HL-60 (cell line): ENCODE results near the gene RYR2.

Source experiments
- DNase-seq, 2 experiments: peaks; one replicate each; pipeline ENCODE4 v3.0.0-alpha.2; 2010 to 2020; ENCODE audit warnings: low read depth in 1 of 2, low spot score in 1 of 2
- H3K27ac ChIP-seq: fragments of 250-450 bp; sonication (Bioruptor Pico); replicated peaks from 2 replicates; pipeline ENCODE4 v1.5.1; 2020; ENCODE audit warnings: mild to moderate bottlenecking, moderate library complexity
- H3K27me3 ChIP-seq: fragments of 250-450 bp; sonication (Bioruptor Pico); 2 replicates; pipeline ENCODE4 v1.5.1; 2021; ENCODE audit warnings: mild to moderate bottlenecking, moderate library complexity; ENCODE audit not compliant: insufficient read depth, poor library complexity, severe bottlenecking
- H3K4me3 ChIP-seq: replicated peaks from 2 replicates; pipeline ENCODE4 v1.5.1; 2011; ENCODE audit warnings: mild to moderate bottlenecking, control low read depth, low read length; ENCODE audit not compliant: insufficient read depth
- CTCF ChIP-seq: IDR thresholded peaks from one replicate; pipeline ENCODE4 v1.5.1; 2011; ENCODE audit warnings: low read length, control low read depth, inconsistent platforms; ENCODE audit not compliant: insufficient read depth
- GABPA ChIP-seq: IDR thresholded peaks from 2 replicates; pipeline ENCODE4 v1.6.1; 2012; ENCODE audit warnings: low read depth
- POLR2AphosphoS5 ChIP-seq: IDR thresholded peaks from 2 replicates; pipeline ENCODE4 v1.6.1; 2012; ENCODE audit warnings: low read depth
- REST ChIP-seq: IDR thresholded peaks from 2 replicates; pipeline ENCODE4 v1.6.1; 2012; ENCODE audit warnings: low read depth; ENCODE audit not compliant: insufficient replicate concordance
- SPI1 ChIP-seq: IDR thresholded peaks from 2 replicates; pipeline ENCODE4 v1.6.1; 2012; ENCODE audit warnings: low read depth, mild to moderate bottlenecking, borderline replicate concordance

The RYR2 gene

GRCh38 chr1:236997361-236997760, 44.6 kb upstream of the RYR2 start:
- no peak for TF ChIP-seq POLR2AphosphoS5
- no peak for TF ChIP-seq SPI1
- no peak for TF ChIP-seq REST
- TF ChIP-seq GABPA, result no peak
- TF ChIP-seq CTCF, result no peak
- no peak for DNase-seq
- Histone ChIP-seq H3K27ac (no peak overlapping the region), H3K4me3 (no peak overlapping the region), H3K27me3 (no peaks in the 10 kb centered on the region)

- Histone ChIP-seq H3K4me3 (no peak overlapping the region), H3K27me3 (no peaks in the 10 kb centered on the region), H3K27ac (no peak overlapping the region)
- DNase-seq, result no peak
- TF ChIP-seq SPI1, result no peak
- no peak for TF ChIP-seq GABPA
- no peak for TF ChIP-seq CTCF
- TF ChIP-seq REST, result no peak
- no peak for TF ChIP-seq POLR2AphosphoS5
These were observed 44.1 kb upstream of the RYR2 start for GRCh38 chr1:236997882-236998281.

GRCh38 chr1:236998546-236998945, 43.4 kb upstream of the RYR2 start:
- H3K4me3 ChIP-seq, result no peak overlapping the region
- H3K27me3 ChIP-seq, result no peaks in the 10 kb centered on the region
- no peak for DNase-seq
- TF ChIP-seq REST (no peak), SPI1 (no peak), GABPA (no peak), CTCF (no peak), POLR2AphosphoS5 (no peak)
- no peak overlapping the region for H3K27ac ChIP-seq
